Panc1 (cell line): Measurements from ENCODE around the gene MYO1B. TPM values are rescaled to one million over a fixed set of nuclear protein-coding genes. Genes with fewer than 3 reads are reported as not detected.

Experiments used
- ATAC-seq: fragments of 200-7000 bp; cut with Tn5 transposase; 2 replicates; pipeline ENCODE4 v1.9.1; 2020; ENCODE audit warnings: mild to moderate bottlenecking, moderate library complexity
- BruUV-seq: library from RNA; stranded (reverse); fragments of 400-500 nt; replicated peaks from 2 replicates; lab custom pipeline; 2021; lab: Mats Ljungman, UMichigan
- CTCF ChIA-PET: fragments of 300-600 bp; sonication (Branson Sonifier 250); formaldehyde crosslinking; loops from one replicate; lab custom pipeline; 2022; ENCODE audit warnings: antibody characterized with exemption; lab: Charles Lee
- POLR2A ChIA-PET: fragments of 300-600 bp; sonication (Branson Sonifier 250); formaldehyde crosslinking; loops from one replicate; lab custom pipeline; 2022; ENCODE audit warnings: antibody characterized with exemption; lab: Charles Lee
- DNase-seq: peaks from one replicate; pipeline ENCODE4 v3.0.0-alpha.2; 2010; ENCODE audit warnings: low read depth, low spot score
- H3K27ac ChIP-seq: 2 replicates; pipeline ENCODE4 v1.5.1; 2011; ENCODE audit warnings: mild to moderate bottlenecking, low read length, inconsistent platforms
- H3K27me3 ChIP-seq: fragments of 200-500 bp; sonication (Bioruptor generic); 2 replicates; pipeline ENCODE4 v1.6.0; 2014; ENCODE audit warnings: low read length, inconsistent platforms; ENCODE audit not compliant: control insufficient read depth, insufficient read depth
- H3K36me3 ChIP-seq: fragments of 200-500 bp; sonication (Bioruptor generic); 2 replicates; pipeline ENCODE4 v1.5.1; 2014; ENCODE audit warnings: inconsistent platforms, mild to moderate bottlenecking, low read length, moderate library complexity; ENCODE audit not compliant: control insufficient read depth, insufficient read depth
- H3K4me1 ChIP-seq: 2 replicates; pipeline ENCODE4 v1.5.1; 2011; ENCODE audit warnings: inconsistent platforms, mild to moderate bottlenecking, low read length, moderate library complexity; ENCODE audit not compliant: control insufficient read depth, insufficient read depth
- H3K4me3 ChIP-seq, 2 experiments: 2 replicates each; pipeline ENCODE4 v1.5.1; 2011 to 2012; ENCODE audit warnings: low read depth in 2 of 2, low read length in 2 of 2, mild to moderate bottlenecking in 2 of 2, inconsistent platforms in 1 of 2, moderate library complexity in 1 of 2
- H3K9me3 ChIP-seq: fragments of 200-500 bp; sonication (Bioruptor generic); 2 replicates; pipeline ENCODE4 v1.5.1; 2014; ENCODE audit warnings: low read depth, mild to moderate bottlenecking, inconsistent platforms, low read length, moderate library complexity; ENCODE audit not compliant: control insufficient read depth, insufficient read depth
- POLR2AphosphoS5 ChIP-seq: IDR thresholded peaks from 2 replicates; pipeline ENCODE4 v1.6.1; 2012; ENCODE audit warnings: mild to moderate bottlenecking, low read depth, low read length, moderate library complexity
- SIN3A ChIP-seq: IDR thresholded peaks from 2 replicates; pipeline ENCODE4 v1.6.1; 2012; ENCODE audit warnings: low read depth, mild to moderate bottlenecking, low read length, moderate library complexity, borderline replicate concordance; ENCODE audit not compliant: insufficient read depth
- TCF7L2 ChIP-seq: IDR thresholded peaks from 2 replicates; pipeline ENCODE4 v1.6.1; 2011; ENCODE audit warnings: mild to moderate bottlenecking, low read depth, low read length, inconsistent platforms
- in situ Hi-C: cut with HindIII; loops from 2 replicates; pipeline ENCODE4 v1.10.0; 2016; ENCODE audit warnings: low sequenced_read_pairs, low pct_unique_long_range_greater_than_20kb
- intact Hi-C: fragments of 100-400 bp; cut with micrococcal nuclease; formaldehyde crosslinking; loops from one replicate; pipeline ENCODE4 v1.10.0; 2022; ENCODE audit not compliant: unreplicated experiment
- total RNA-seq: library from RNA; stranded (reverse); gene quantifications from one replicate; pipeline ENCODE4 v1.2.1, GENCODE V29; 2021; ENCODE audit not compliant: unreplicated experiment
- TF ChIP-seq, protein P1 (sequence below): fragments of 450-650 bp; IDR thresholded peaks from 2 replicates; pipeline ENCODE4 v1.5.1; 2017; ENCODE audit warnings: mild to moderate bottlenecking
- TF ChIP-seq, protein P2 (sequence below), 2 experiments: IDR thresholded peaks; 2 replicates each; pipeline ENCODE4 v1.6.1; 2011 to 2012; ENCODE audit warnings: low read depth in 2 of 2, control low read depth in 1 of 2, low read length in 1 of 2, mild to moderate bottlenecking in 1 of 2, moderate library complexity in 1 of 2; ENCODE audit not compliant: insufficient read depth in 1 of 2

MYO1B gene
- total RNA-seq, 1 experiment from 2014 or later, result 51.5 TPM

DNA sequence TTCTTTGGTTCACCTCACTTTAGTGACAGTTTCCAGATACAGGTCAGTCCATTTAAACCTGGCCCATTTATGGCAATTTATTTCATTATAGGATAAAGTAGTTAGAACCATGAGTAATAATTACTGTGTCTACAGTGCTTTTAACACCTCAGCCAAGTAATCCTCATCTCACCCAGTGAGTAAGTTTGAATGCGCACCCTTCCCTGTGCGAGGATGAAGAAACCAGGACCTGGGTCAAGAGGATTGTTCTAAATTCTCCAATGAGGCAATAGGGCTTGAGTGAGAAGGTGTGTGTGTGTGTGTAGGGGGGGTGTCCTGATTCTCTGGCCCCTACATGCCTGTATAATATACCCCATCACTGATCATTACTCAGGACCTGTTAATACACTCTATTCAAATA is 854 bp upstream of the MYO1B start:
- ChIA-PET POLR2A (no interaction called here), CTCF (no interaction called here)
- no peaks in the 10 kb centered on the region for H3K27me3 ChIP-seq
- DNase-seq, result no peak
- TF ChIP-seq, protein P1, sequence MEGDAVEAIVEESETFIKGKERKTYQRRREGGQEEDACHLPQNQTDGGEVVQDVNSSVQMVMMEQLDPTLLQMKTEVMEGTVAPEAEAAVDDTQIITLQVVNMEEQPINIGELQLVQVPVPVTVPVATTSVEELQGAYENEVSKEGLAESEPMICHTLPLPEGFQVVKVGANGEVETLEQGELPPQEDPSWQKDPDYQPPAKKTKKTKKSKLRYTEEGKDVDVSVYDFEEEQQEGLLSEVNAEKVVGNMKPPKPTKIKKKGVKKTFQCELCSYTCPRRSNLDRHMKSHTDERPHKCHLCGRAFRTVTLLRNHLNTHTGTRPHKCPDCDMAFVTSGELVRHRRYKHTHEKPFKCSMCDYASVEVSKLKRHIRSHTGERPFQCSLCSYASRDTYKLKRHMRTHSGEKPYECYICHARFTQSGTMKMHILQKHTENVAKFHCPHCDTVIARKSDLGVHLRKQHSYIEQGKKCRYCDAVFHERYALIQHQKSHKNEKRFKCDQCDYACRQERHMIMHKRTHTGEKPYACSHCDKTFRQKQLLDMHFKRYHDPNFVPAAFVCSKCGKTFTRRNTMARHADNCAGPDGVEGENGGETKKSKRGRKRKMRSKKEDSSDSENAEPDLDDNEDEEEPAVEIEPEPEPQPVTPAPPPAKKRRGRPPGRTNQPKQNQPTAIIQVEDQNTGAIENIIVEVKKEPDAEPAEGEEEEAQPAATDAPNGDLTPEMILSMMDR, result no peak
- no peak for TF ChIP-seq TCF7L2
- TF ChIP-seq, protein P2, sequence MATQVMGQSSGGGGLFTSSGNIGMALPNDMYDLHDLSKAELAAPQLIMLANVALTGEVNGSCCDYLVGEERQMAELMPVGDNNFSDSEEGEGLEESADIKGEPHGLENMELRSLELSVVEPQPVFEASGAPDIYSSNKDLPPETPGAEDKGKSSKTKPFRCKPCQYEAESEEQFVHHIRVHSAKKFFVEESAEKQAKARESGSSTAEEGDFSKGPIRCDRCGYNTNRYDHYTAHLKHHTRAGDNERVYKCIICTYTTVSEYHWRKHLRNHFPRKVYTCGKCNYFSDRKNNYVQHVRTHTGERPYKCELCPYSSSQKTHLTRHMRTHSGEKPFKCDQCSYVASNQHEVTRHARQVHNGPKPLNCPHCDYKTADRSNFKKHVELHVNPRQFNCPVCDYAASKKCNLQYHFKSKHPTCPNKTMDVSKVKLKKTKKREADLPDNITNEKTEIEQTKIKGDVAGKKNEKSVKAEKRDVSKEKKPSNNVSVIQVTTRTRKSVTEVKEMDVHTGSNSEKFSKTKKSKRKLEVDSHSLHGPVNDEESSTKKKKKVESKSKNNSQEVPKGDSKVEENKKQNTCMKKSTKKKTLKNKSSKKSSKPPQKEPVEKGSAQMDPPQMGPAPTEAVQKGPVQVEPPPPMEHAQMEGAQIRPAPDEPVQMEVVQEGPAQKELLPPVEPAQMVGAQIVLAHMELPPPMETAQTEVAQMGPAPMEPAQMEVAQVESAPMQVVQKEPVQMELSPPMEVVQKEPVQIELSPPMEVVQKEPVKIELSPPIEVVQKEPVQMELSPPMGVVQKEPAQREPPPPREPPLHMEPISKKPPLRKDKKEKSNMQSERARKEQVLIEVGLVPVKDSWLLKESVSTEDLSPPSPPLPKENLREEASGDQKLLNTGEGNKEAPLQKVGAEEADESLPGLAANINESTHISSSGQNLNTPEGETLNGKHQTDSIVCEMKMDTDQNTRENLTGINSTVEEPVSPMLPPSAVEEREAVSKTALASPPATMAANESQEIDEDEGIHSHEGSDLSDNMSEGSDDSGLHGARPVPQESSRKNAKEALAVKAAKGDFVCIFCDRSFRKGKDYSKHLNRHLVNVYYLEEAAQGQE (IDR thresholded peaks at IDR 0.05; ENCODE audit: insufficient read depth in 1 of 2, low read depth in 2 of 2, low read length in 1 of 2), result no peak
- TF ChIP-seq POLR2AphosphoS5, result no peak
- no peak for TF ChIP-seq SIN3A
- intact Hi-C loops (loop anchor here (2.0 kb wide), 1 partner anchor 26 kb away; no protein-coding TSS in a partner anchor), in situ Hi-C loops (no loop called here)
- H3K36me3 ChIP-seq, result peaks cover 2% of the 10 kb centered on the region; the same call in 1 of the 2 replicates
- H3K9me3 ChIP-seq, result no peaks in the 10 kb centered on the region
- peaks cover 26% of the 10 kb centered on the region for H3K4me1 ChIP-seq
- H3K27ac ChIP-seq, result peak overlapping the region; percentile 8; the same call in 1 of the 2 replicates
- BruUV-seq, result no TSS peak
- no peak for ATAC-seq
- peak overlapping the region; percentile 60 to 83; a peak in 3 of 4 replicates for H3K4me3 ChIP-seq

DNA sequence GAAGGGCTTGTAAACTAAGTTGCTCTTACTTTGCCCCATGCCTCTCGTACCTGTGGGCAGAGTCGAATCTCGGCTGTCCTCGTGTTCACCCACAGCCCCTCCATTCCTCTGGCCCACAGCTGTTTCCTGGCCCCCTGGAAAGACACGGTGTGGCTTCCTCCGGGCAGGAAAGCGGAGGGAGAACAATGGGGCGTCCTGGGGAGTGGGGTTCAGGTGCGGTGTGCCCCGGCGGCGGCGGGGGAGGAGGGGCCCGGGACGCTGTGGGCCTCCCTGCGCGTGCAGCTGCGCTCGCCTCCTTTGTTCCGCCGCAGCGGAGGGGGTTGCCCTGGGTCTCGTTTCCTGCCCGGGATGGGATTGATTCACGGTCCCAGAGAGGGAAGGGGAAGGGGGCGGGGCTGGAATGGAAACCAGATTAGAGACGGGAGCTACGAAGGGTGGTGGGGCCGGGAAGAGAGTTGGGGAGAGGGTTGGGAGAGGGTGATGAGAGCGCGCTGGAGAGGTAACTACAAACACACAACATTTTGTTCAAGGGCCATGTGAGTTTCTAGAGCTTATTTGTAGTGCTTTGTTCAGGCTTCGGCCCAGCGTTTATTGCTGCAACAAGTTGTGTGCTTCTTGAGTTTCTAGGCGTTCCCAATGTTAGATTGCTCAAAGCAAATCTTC is 796 bp downstream of the MYO1B start:
- no TSS peak for BruUV-seq
- peak overlapping the region; percentile 83 for H3K4me3 ChIP-seq
- H3K4me1 ChIP-seq, result peaks cover 42% of the 10 kb centered on the region
- no peak for TF ChIP-seq POLR2AphosphoS5
- peak; percentile 90 for TF ChIP-seq TCF7L2
- TF ChIP-seq, protein P2 (IDR thresholded peaks at IDR 0.05; ENCODE audit: insufficient read depth in 1 of 2, low read depth in 2 of 2, low read length in 1 of 2), result no peak
- TF ChIP-seq SIN3A, result no peak
- H3K27me3 ChIP-seq, result no peaks in the 10 kb centered on the region
- H3K9me3 ChIP-seq, result no peaks in the 10 kb centered on the region
- H3K27ac ChIP-seq, result peak overlapping the region; percentile 86
- CTCF ChIA-PET, result interaction anchor here (0.5 to 2.4 kb wide), 4 partner anchors 10 to 137 kb away, joined by 3 to 12 read pairs (median 6); no protein-coding TSS in a partner anchor
- POLR2A ChIA-PET, result interaction anchor here (0.6 kb wide), 3 partner anchors 263 to 1413 kb away, joined by 3 to 6 read pairs (median 4); no protein-coding TSS in a partner anchor
- peak; percentile 69 for ATAC-seq
- H3K36me3 ChIP-seq, result peaks cover 2% of the 10 kb centered on the region; the same call in 1 of the 2 replicates
- in situ Hi-C loops (no loop called here), intact Hi-C loops (loop anchor here (2.0 kb wide), 1 partner anchor 27 kb away; no protein-coding TSS in a partner anchor)
- no peak for DNase-seq
